Liver (tissue), 9 donors: ENCODE data around the gene SOD1. TPM values are rescaled to one million over a fixed set of nuclear protein-coding genes. Genes with fewer than 3 reads are reported as not detected.
A peak's percentile ranks its signal among the peaks of the same experiment; 100 is the strongest.

Experiments used
- DNase-seq: peaks from one replicate; pipeline ENCODE4 v3.0.0-alpha.2; 2017; ENCODE audit warnings: low spot score
- H3K27ac ChIP-seq, 2 donors: one replicate each; pipeline ENCODE4 v1.7.0; 2013; ENCODE audit warnings: inconsistent platforms in 2 of 2, low read length in 2 of 2, control low read depth in 1 of 2, low read depth in 1 of 2, mild to moderate bottlenecking in 1 of 2
- H3K27me3 ChIP-seq, 4 donors: one replicate each; pipeline versions ENCODE4 v1.6.1 to v1.7.0; 2013; ENCODE audit warnings: low read length in 3 of 4, inconsistent platforms in 1 of 4, mild to moderate bottlenecking in 1 of 4, moderate library complexity in 1 of 4; ENCODE audit not compliant: control insufficient read depth in 4 of 4, insufficient read depth in 4 of 4
- H3K36me3 ChIP-seq, 4 donors: one replicate each; pipeline versions ENCODE4 v1.6.1 to v1.7.0; 2013; ENCODE audit warnings: low read length in 3 of 4, mild to moderate bottlenecking in 3 of 4, low read depth in 1 of 4, moderate library complexity in 1 of 4; ENCODE audit not compliant: control insufficient read depth in 4 of 4, insufficient read depth in 3 of 4
- H3K4me1 ChIP-seq, 4 donors: one replicate each; pipeline versions ENCODE4 v1.6.1 to v1.7.0; 2013; ENCODE audit warnings: low read length in 3 of 4, mild to moderate bottlenecking in 3 of 4, moderate library complexity in 1 of 4; ENCODE audit not compliant: control insufficient read depth in 4 of 4, insufficient read depth in 4 of 4
- H3K4me3 ChIP-seq, 3 donors: one replicate each; pipeline versions ENCODE4 v1.6.1 to v1.7.0; 2013; ENCODE audit warnings: low read length in 3 of 3, control low read depth in 1 of 3, low read depth in 1 of 3, mild to moderate bottlenecking in 1 of 3
- H3K9ac ChIP-seq, 2 donors: one replicate each; pipeline ENCODE4 v1.7.0; 2013; ENCODE audit warnings: low read length in 2 of 2, mild to moderate bottlenecking in 2 of 2, moderate library complexity in 2 of 2, control low read depth in 1 of 2, low read depth in 1 of 2
- H3K9me3 ChIP-seq, 4 donors: one replicate each; pipeline versions ENCODE4 v1.6.1 to v1.7.0; 2013; ENCODE audit warnings: low read length in 3 of 4; ENCODE audit not compliant: control insufficient read depth in 4 of 4
- ATF3 ChIP-seq: IDR thresholded peaks from 2 replicates; pipeline ENCODE4 v1.6.1; 2016; ENCODE audit warnings: antibody characterized with exemption
- CTCF ChIP-seq: fragments of 150-350 bp; IDR thresholded peaks from 2 replicates; pipeline ENCODE4 v1.5.1; 2017; ENCODE audit warnings: improper control_type of control experiment, low read depth, low read length; ENCODE audit not compliant: missing input control
- EGR1 ChIP-seq, 2 donors: IDR thresholded peaks; 2 replicates each; pipeline ENCODE4 v1.6.1; 2016 to 2018; ENCODE audit warnings: antibody characterized with exemption in 2 of 2, low read depth in 2 of 2
- FOXA1 ChIP-seq: IDR thresholded peaks from 2 replicates; pipeline ENCODE4 v1.6.1; 2016; ENCODE audit warnings: antibody characterized with exemption
- FOXA2 ChIP-seq: IDR thresholded peaks from 2 replicates; pipeline ENCODE4 v1.6.1; 2016; ENCODE audit warnings: antibody characterized with exemption
- GABPA ChIP-seq, 2 donors: IDR thresholded peaks in 1 of 2; conservative IDR thresholded peaks in 1 of 2; 2 replicates each; pipeline ENCODE4 v1.6.1; 2016; ENCODE audit warnings: antibody characterized with exemption in 2 of 2, mild to moderate bottlenecking in 1 of 2, moderate library complexity in 1 of 2
- HNF4A ChIP-seq, 2 donors: conservative IDR thresholded peaks; 2 replicates each; pipeline ENCODE4 v1.6.1; 2016; ENCODE audit warnings: antibody characterized with exemption in 2 of 2, mild to moderate bottlenecking in 2 of 2
- HNF4G ChIP-seq: IDR thresholded peaks from 2 replicates; pipeline ENCODE4 v1.6.1; 2016; ENCODE audit warnings: antibody characterized with exemption
- MAX ChIP-seq: IDR thresholded peaks from 2 replicates; pipeline ENCODE4 v1.6.1; 2016; ENCODE audit warnings: antibody characterized with exemption
- NR2F2 ChIP-seq: IDR thresholded peaks from 2 replicates; pipeline ENCODE4 v1.6.1; 2016; ENCODE audit warnings: antibody characterized with exemption
- RAD21 ChIP-seq, 2 donors: IDR thresholded peaks; 2 replicates each; pipeline ENCODE4 v1.6.1; 2016; ENCODE audit warnings: antibody characterized with exemption in 2 of 2, mild to moderate bottlenecking in 2 of 2
- REST ChIP-seq: IDR thresholded peaks from 2 replicates; pipeline ENCODE4 v1.6.1; 2016; ENCODE audit warnings: antibody characterized with exemption, mild to moderate bottlenecking
- RXRA ChIP-seq, 2 donors: IDR thresholded peaks; 2 replicates each; pipeline ENCODE4 v1.6.1; 2017 to 2018; ENCODE audit warnings: antibody characterized with exemption in 2 of 2, mild to moderate bottlenecking in 1 of 2
- SP1 ChIP-seq: IDR thresholded peaks from 2 replicates; pipeline ENCODE4 v1.6.1; 2018; ENCODE audit warnings: antibody characterized with exemption, mild to moderate bottlenecking
- TAF1 ChIP-seq: conservative IDR thresholded peaks from 2 replicates; pipeline ENCODE4 v1.6.1; 2016; ENCODE audit warnings: antibody characterized with exemption, mild to moderate bottlenecking
- YY1 ChIP-seq: IDR thresholded peaks from 2 replicates; pipeline ENCODE4 v1.6.1; 2016; ENCODE audit warnings: antibody characterized with exemption, mild to moderate bottlenecking
- ZBTB33 ChIP-seq: IDR thresholded peaks from 2 replicates; pipeline ENCODE4 v1.6.1; 2016; ENCODE audit warnings: antibody characterized with exemption
- WGBS: extraction: QIAGEN DNeasy Blood & Tissue Kit; methylation state at CpG from one replicate; pipeline ENCODE4 v1.1.7; 2013; 5-methylcytosine and 5-hydroxymethylcytosine counted together
- polyA plus RNA-seq, 2 donors: library from polyadenylated mRNA; stranded (reverse) in 1 of 2; unstranded in 1 of 2; fragments of 200-250 nt in 1 of 2; fragments of >200 nt in 1 of 2; fragmentation: Nextera tagmentation in 1 of 2; extraction: Ambion mirVana in 1 of 2; gene quantifications; one replicate each; pipeline versions ENCODE4 v1.2.1 to v1.2.3, GENCODE V29; 2013 to 2015
- total RNA-seq, 2 donors: library from RNA; depleted of rRNA; stranded (reverse); fragments of >200 nt; gene quantifications; one replicate each; pipeline ENCODE4 v1.2.3, GENCODE V29; 2014
- donor health status: healthy.
- donor health status: healthy.
- donor health status: healthy.
- donor health status: healthy.
- donor health status: healthy.

SOD1 gene
- total and polyA plus RNA-seq, 4 donors, result 129 to 1,258 (median 658) TPM

GRCh38 chr21:31683029-31683428 is 23.5 kb downstream of the SOD1 start:
- no peak overlapping the region for H3K27ac ChIP-seq
- 85% methylated on average over 5 of the region's 5 CpGs for WGBS
- no peak overlapping the region for H3K9ac ChIP-seq
- no peak for DNase-seq
- H3K4me3 ChIP-seq, result no peak overlapping the region
- no peaks in the 10 kb centered on the region for H3K27me3 ChIP-seq
- H3K36me3 ChIP-seq, result peaks cover 7 to 48% (median 37%) of the 10 kb centered on the region in 4 donors
- H3K9me3 ChIP-seq, result no peaks in the 10 kb centered on the region
- peaks cover 0 to 2% (median 0%) of the 10 kb centered on the region in 4 donors for H3K4me1 ChIP-seq
- TF ChIP-seq ZBTB33 (no peak), CTCF (peak; percentile 16), RAD21 (IDR thresholded peaks at IDR 0.05) (peak; percentile 37 to 57)

- DNase-seq, result no peak
- H3K36me3 ChIP-seq, result peaks cover 9 to 59% (median 47%) of the 10 kb centered on the region in 4 donors
- H3K4me3 ChIP-seq, result no peak overlapping the region
- H3K27me3 ChIP-seq, result no peaks in the 10 kb centered on the region
- peaks cover 0 to 2% (median 0%) of the 10 kb centered on the region in 4 donors for H3K4me1 ChIP-seq
- no peak overlapping the region for H3K9ac ChIP-seq
- no peak overlapping the region for H3K27ac ChIP-seq
- WGBS, result 95% methylated on average over 7 of the region's 7 CpGs
- no peak for TF ChIP-seq HNF4G
- no peak for TF ChIP-seq MAX
- TF ChIP-seq SP1, result no peak
- no peak for TF ChIP-seq ZBTB33
- TF ChIP-seq TAF1, result no peak
- TF ChIP-seq REST, result no peak
- TF ChIP-seq FOXA1, result no peak
- TF ChIP-seq EGR1 (IDR thresholded peaks at IDR 0.05; ENCODE audit: low read depth in 2 of 2), result no peak
- no peak for TF ChIP-seq NR2F2
- no peak for TF ChIP-seq YY1
- TF ChIP-seq RXRA (IDR thresholded peaks at IDR 0.05), result no peak
- TF ChIP-seq FOXA2, result no peak
- TF ChIP-seq HNF4A (conservative IDR thresholded peaks at IDR 0.05), result no peak
- TF ChIP-seq RAD21 (IDR thresholded peaks at IDR 0.05), result no peak
- TF ChIP-seq CTCF, result no peak
- no peak for TF ChIP-seq ATF3
- no peak for TF ChIP-seq GABPA (IDR thresholded peaks at IDR 0.05 in 1 of 2, conservative IDR thresholded peaks at IDR 0.05 in 1 of 2)
- H3K9me3 ChIP-seq, result no peaks in the 10 kb centered on the region
Measured at GRCh38 chr21:31684918-31685317, 25.4 kb downstream of the SOD1 start.
